Thoracic aorta (tissue), 2 donors: ENCODE results near the gene IL25. TPM values are rescaled to one million over a fixed set of nuclear protein-coding genes. Genes with fewer than 3 reads are reported as not detected.
"Not testable (repeated sequence)": the region's sequence is repeated elsewhere in the genome, so short reads cannot be mapped to it uniquely, and the experiment has no call there.

Source experiments
- ATAC-seq: fragments of 150-250 bp; one replicate; pipeline ENCODE4 v1.8.0; 2017; ENCODE audit warnings: low read depth; ENCODE audit not compliant: insufficient number of reproducible peaks, low FRiP score
- DNase-seq: peaks from one replicate; pipeline ENCODE4 v3.0.0-alpha.2; 2020; ENCODE audit warnings: low spot score
- H3K27ac ChIP-seq, 2 donors: fragments of 200-600 bp; sonication (generic); 1 replicate in 1 of 2; 2 replicates in 1 of 2; pipeline ENCODE4 v1.5.1; 2016; ENCODE audit warnings: mild to moderate bottlenecking in 2 of 2, moderate library complexity in 2 of 2
- H3K27me3 ChIP-seq: fragments of 200-600 bp; sonication (generic); replicated peaks from 2 replicates; pipeline ENCODE4 v1.6.0; 2016; ENCODE audit warnings: mild to moderate bottlenecking; ENCODE audit not compliant: insufficient read depth
- H3K36me3 ChIP-seq: fragments of 200-600 bp; sonication (generic); one replicate; pipeline ENCODE4 v1.5.1; 2016
- H3K4me1 ChIP-seq, 2 donors: fragments of 200-600 bp; sonication (generic); 1 replicate in 1 of 2; 2 replicates in 1 of 2; pipeline versions ENCODE4 v1.5.1 to v1.6.0; 2016; ENCODE audit warnings: low read depth in 2 of 2, mild to moderate bottlenecking in 1 of 2; ENCODE audit not compliant: control insufficient read depth in 1 of 2
- H3K4me3 ChIP-seq: fragments of 200-600 bp; sonication (generic); 2 replicates; pipeline ENCODE4 v1.5.1; 2016; ENCODE audit warnings: mild to moderate bottlenecking
- H3K9me3 ChIP-seq: fragments of 200-600 bp; sonication (generic); 2 replicates; pipeline ENCODE4 v1.5.1; 2016
- CTCF ChIP-seq: fragments of 200-600 bp; sonication (generic); IDR thresholded peaks from one replicate; pipeline ENCODE4 v1.5.1; 2019; ENCODE audit warnings: antibody characterized with exemption
- total RNA-seq, 2 donors: library from RNA; depleted of rRNA; stranded (reverse); fragments of >200 nt; gene quantifications; one replicate each; pipeline versions ENCODE4 v1.1.0 to v1.2.3, GENCODE V29; 2016

Gene IL25
- total RNA-seq, 2 donors from 2014 or later, result not detected

GRCh38 chr14:23399591-23399990 is 27.0 kb downstream of the IL25 start:
- no peak for ATAC-seq
- Histone ChIP-seq H3K9me3 (no peaks in the 10 kb centered on the region), H3K27ac (no peak overlapping the region), H3K4me3 (no peak overlapping the region), H3K27me3 (no peaks in the 10 kb centered on the region), H3K36me3 (no peaks in the 10 kb centered on the region), H3K4me1 (no peaks in the 10 kb centered on the region)
- DNase-seq, result no peak
- TF ChIP-seq CTCF, result no peak

- not testable (repeated sequence) for H3K9me3 ChIP-seq, H3K27me3 ChIP-seq, H3K4me3 ChIP-seq, H3K4me1 ChIP-seq, H3K27ac ChIP-seq, ATAC-seq, H3K36me3 ChIP-seq, DNase-seq
Observed at GRCh38 chr14:23400496-23401149, 28.0 kb downstream of the IL25 start.

- ATAC-seq (no peak), DNase-seq (no peak)
- Histone ChIP-seq H3K27ac (no peak overlapping the region), H3K9me3 (no peaks in the 10 kb centered on the region), H3K27me3 (no peaks in the 10 kb centered on the region), H3K4me3 (no peak overlapping the region), H3K36me3 (no peaks in the 10 kb centered on the region), H3K4me1 (no peaks in the 10 kb centered on the region)
- TF ChIP-seq CTCF, result no peak
Observed at GRCh38 chr14:23401291-23401690, 28.7 kb downstream of the IL25 start.

GRCh38 chr14:23402296-23403138 is 29.9 kb downstream of the IL25 start:
- Histone ChIP-seq H3K9me3 (no peaks in the 10 kb centered on the region), H3K4me3 (no peak overlapping the region), H3K4me1 (no peaks in the 10 kb centered on the region), H3K27ac (no peak overlapping the region), H3K27me3 (no peaks in the 10 kb centered on the region), H3K36me3 (no peaks in the 10 kb centered on the region)
- no peak for DNase-seq
- no peak for ATAC-seq
- no peak for TF ChIP-seq CTCF

GRCh38 chr14:23403139-23403438 is 30.5 kb downstream of the IL25 start:
- H3K4me1 ChIP-seq, result no peaks in the 10 kb centered on the region
- no peak for ATAC-seq
- H3K27ac ChIP-seq, result no peak overlapping the region
- no peak for TF ChIP-seq CTCF
- H3K9me3 ChIP-seq, result no peaks in the 10 kb centered on the region
- DNase-seq, result no peak
- no peak overlapping the region for H3K4me3 ChIP-seq
- H3K27me3 ChIP-seq, result no peaks in the 10 kb centered on the region
- H3K36me3 ChIP-seq, result no peaks in the 10 kb centered on the region
